ENCODE measurements around the gene MIER2.

GRCh38 chr19:335072-335471, 9.5 kb downstream of the MIER2 start:
- TF ChIP-seq, protein P1, sequence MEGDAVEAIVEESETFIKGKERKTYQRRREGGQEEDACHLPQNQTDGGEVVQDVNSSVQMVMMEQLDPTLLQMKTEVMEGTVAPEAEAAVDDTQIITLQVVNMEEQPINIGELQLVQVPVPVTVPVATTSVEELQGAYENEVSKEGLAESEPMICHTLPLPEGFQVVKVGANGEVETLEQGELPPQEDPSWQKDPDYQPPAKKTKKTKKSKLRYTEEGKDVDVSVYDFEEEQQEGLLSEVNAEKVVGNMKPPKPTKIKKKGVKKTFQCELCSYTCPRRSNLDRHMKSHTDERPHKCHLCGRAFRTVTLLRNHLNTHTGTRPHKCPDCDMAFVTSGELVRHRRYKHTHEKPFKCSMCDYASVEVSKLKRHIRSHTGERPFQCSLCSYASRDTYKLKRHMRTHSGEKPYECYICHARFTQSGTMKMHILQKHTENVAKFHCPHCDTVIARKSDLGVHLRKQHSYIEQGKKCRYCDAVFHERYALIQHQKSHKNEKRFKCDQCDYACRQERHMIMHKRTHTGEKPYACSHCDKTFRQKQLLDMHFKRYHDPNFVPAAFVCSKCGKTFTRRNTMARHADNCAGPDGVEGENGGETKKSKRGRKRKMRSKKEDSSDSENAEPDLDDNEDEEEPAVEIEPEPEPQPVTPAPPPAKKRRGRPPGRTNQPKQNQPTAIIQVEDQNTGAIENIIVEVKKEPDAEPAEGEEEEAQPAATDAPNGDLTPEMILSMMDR (IDR thresholded peaks at IDR 0.05; ENCODE audit: low read depth, low read length, poor library complexity, severe bottlenecking) = no peak
- no peak for TF ChIP-seq EZH2phosphoT487 (IDR thresholded peaks at IDR 0.05; ENCODE audit: borderline replicate concordance, low read length)
